AG04449 (cell line): Measurements from ENCODE around the gene VAC14.

Source experiments
- CTCF ChIA-PET: fragments of 350-600 bp; formaldehyde crosslinking; extraction: SDS; loops from one replicate; lab custom pipeline; 2021; ENCODE audit warnings: antibody characterized with exemption; lab: Yijun Ruan, JAX
- POLR2A ChIA-PET: fragments of 400-600, 350-600 bp; formaldehyde crosslinking; extraction: SDS; loops from one replicate; lab custom pipeline; 2020; ENCODE audit warnings: antibody characterized with exemption, inconsistent platforms; lab: Yijun Ruan, JAX
- DNase-seq: peaks from one replicate; pipeline ENCODE4 v3.0.0-alpha.2; 2010; ENCODE audit warnings: low read depth, low spot score
- H3K4me3 ChIP-seq: 2 replicates; pipeline ENCODE4 v1.5.1; 2011; ENCODE audit warnings: low read depth, mild to moderate bottlenecking, control low read depth, low read length
- CTCF ChIP-seq: IDR thresholded peaks from one replicate; pipeline ENCODE4 v1.5.1; 2011; ENCODE audit warnings: mild to moderate bottlenecking, moderate library complexity, low read length, control low read depth, inconsistent platforms; ENCODE audit not compliant: insufficient read depth; ENCODE audit errors: missing control alignments

Gene VAC14

GRCh38 chr16:70687671-70688245 lies 113.2 kb downstream of the VAC14 start:
- no peak for TF ChIP-seq CTCF
- CTCF ChIA-PET = interaction anchor here (0.9 to 4.2 kb wide), 7 partner anchors 11 to 92 kb away, joined by 3 to 60 read pairs (median 6); no protein-coding TSS in a partner anchor
- POLR2A ChIA-PET = interaction anchor here (0.7 to 1.4 kb wide), 3 partner anchors 15 to 83 kb away, joined by 3 to 6 read pairs (median 3); no protein-coding TSS in a partner anchor
- H3K4me3 ChIP-seq = no peak overlapping the region
- DNase-seq = no peak

DNA sequence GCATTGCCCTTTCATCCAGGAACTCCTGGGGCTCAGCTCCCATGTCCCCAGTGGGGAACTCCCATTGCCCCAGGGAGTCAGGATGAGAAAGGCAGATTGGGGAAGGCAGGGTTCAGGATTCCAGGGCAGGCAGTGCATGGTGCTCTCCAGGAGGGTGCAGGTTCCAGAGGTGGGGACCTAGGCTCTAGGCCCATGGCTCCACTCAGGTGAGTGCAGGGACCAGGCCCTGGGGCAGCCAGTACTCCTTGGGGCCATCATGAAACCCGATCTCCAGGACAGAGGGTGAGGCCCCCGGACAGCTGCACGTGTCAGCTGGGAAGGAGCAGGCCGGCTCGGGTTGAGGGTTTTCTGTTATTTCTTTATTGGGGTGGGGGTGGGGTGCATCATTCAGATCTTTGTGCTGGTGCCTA lies 113.9 kb downstream of the VAC14 start:
- POLR2A ChIA-PET = interaction anchor here (0.7 to 0.8 kb wide), 3 partner anchors 16 to 67 kb away, joined by 3 to 4 read pairs (median 3); no protein-coding TSS in a partner anchor
- CTCF ChIA-PET = interaction anchor here (0.7 to 4.2 kb wide), 6 partner anchors 10 to 83 kb away, joined by 3 to 60 read pairs (median 6); no protein-coding TSS in a partner anchor

DNA sequence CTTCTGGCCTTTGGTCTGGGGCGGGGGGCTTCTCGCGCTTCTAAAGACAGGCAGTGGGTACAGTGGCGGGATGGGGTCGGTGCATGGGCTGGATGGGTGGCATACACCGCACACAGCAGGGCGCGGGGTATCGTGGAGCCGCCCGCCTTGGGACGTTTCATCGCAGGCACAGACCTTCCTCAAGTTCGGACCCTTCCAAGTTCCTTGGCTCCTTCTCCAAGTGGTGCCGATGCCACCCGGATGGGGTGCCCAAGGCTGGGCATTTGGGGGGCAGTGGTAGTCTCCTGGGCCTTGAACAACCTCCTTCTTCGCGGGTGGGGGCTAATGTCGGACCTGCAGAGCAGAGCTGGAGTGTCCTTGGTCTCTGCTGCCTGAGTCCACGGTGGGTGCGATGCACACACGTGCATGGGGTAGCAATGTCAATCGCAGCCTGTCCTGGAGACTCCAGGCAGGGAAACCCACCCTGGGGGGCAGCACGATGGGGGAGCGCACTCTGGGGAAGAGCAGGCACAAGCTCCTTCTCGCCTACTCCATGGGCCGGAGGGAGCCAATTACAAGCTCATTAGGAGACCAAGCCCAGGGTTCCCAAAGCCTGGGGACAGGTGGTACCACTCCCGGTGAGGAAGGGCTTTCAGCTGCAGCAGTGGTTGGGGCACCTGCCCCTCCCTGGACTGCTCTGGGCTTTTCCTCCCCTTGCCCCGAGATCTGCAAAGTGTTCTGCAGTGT lies 114.4 kb downstream of the VAC14 start:
- H3K4me3 ChIP-seq = peak overlapping the region; percentile 86
- TF ChIP-seq CTCF = no peak
- no peak for DNase-seq
- ChIA-PET CTCF (interaction anchor here (0.7 to 4.2 kb wide), 5 partner anchors 16 to 83 kb away, joined by 3 to 60 read pairs (median 6); no protein-coding TSS in a partner anchor), POLR2A (interaction anchor here (0.6 to 2.0 kb wide), 5 partner anchors 16 to 93 kb away, joined by 3 to 7 read pairs (median 4); no protein-coding TSS in a partner anchor)

More for the DNA sequence above, 113.9 kb downstream of the VAC14 start:
- DNase-seq = no peak
- TF ChIP-seq CTCF = no peak
- H3K4me3 ChIP-seq = no peak overlapping the region; the same call in none of the 2 replicates

GRCh38 chr16:70685938-70686375 lies 115.0 kb downstream of the VAC14 start, which contains the start of gene MTSS2:
Gene MTSS2, minus strand, starts transcription at chr16:70686053. Its CDS starts 262 bp downstream, at chr16:70685791.
- no peak for DNase-seq
- no peak for TF ChIP-seq CTCF
- peak within 1 kb of the TSS; percentile 86 for H3K4me3 ChIP-seq
- ChIA-PET POLR2A (interaction anchor here (0.6 to 2.0 kb wide), 5 partner anchors 50 to 93 kb away, joined by 3 to 7 read pairs (median 3); no protein-coding TSS in a partner anchor), CTCF (interaction anchor here (1.2 to 14.6 kb wide), 3 partner anchors 52 to 85 kb away, joined by 3 to 320 read pairs (median 18); no protein-coding TSS in a partner anchor)

DNA sequence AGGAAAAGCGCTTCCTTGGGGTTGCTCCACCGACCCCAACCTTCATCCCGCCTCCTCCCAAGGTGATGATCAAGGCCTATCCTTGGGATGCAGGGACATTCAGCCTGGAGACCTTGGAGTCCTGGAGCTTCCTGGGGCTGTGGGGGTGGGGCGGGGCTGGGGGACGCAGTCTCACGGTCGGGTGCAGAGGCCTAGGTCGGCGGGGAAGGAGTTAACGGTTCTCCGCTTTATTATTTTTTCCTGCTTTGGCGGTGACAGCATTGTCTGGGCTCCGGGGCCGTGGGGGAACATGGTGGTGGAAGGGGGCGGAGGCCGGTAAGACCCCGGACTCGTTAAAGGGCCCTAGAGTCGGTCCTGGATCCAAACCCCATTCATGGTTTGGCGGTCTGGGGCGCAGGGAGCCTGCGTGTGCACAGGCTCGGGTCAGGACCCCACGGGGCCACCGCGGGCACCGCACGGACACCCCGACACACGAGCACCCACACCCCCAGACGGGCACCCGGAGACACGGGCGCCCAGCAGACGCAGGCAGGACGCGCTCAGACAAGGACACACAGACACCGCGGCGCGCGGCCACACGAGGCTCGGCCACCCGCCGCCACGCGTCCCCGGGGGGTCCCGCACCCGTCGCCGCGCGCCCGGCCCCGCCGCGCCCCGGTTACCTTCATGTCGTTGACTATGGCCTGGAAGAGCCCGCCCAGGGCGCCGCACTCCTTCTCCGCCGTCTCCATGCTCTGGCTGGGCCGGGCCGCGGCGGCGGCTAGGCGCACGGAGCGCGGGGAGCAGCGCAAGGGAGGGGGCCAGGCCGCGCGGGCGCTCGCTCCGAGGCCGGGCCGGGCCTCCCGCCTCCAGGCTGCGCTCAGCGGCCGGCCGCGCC lies 115.7 kb downstream of the VAC14 start:
- CTCF ChIA-PET = interaction anchor here (1.1 to 14.6 kb wide), 5 partner anchors 9 to 86 kb away, joined by 3 to 320 read pairs (median 5); no protein-coding TSS in a partner anchor
- peak overlapping the region; percentile 86 for H3K4me3 ChIP-seq
- DNase-seq = no peak
- no peak for TF ChIP-seq CTCF
- POLR2A ChIA-PET = interaction anchor here (0.8 to 2.0 kb wide), 4 partner anchors 50 to 86 kb away, joined by 3 to 7 read pairs (median 4); no protein-coding TSS in a partner anchor
